ENCODE data around the gene XRCC4. TPM values are rescaled to one million over a fixed set of nuclear protein-coding genes. Genes with fewer than 3 reads are reported as not detected.
A peak's percentile ranks its signal among the peaks of the same experiment; 100 is the strongest.
"Not testable (repeated sequence)": the region's sequence is repeated elsewhere in the genome, so short reads cannot be mapped to it uniquely, and the experiment has no call there.

Gene XRCC4
- total RNA-seq, 1 experiment from 2014 or later: 15.6 TPM

GRCh38 chr5:83066548-83067110 is 10.7 kb upstream of the XRCC4 start:
- in situ Hi-C loops (cut with HindIII; ENCODE audit: low pct_unique_long_range_greater_than_20kb, low sequenced_read_pairs): no loop called here
- no peak for DNase-seq (ENCODE audit: low read depth)

DNA sequence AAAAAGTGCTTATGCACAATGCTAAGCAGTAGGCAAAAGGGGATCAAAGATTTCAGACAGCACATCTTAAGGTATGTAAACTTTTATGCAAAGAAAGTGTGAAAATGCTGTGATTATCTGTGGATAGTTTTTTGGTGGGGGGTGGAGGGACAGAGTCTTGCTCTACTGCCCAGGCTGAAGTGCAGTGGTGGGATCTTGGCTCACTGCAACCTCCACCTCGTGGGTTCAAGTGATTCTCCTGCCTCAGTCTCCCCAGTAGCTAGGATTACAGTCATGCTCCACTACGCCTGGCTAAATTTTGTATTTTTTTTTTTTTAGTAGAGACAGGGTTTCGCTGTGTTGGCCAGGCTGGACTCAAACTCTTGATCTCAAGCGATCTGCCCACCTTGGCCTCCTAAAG is 10.0 kb upstream of the XRCC4 start:
- in situ Hi-C loops (cut with HindIII; ENCODE audit: low pct_unique_long_range_greater_than_20kb, low sequenced_read_pairs): not testable (repeated sequence)

GRCh38 chr5:83069096-83069799 is 8.1 kb upstream of the XRCC4 start:
- in situ Hi-C loops (cut with HindIII; ENCODE audit: low pct_unique_long_range_greater_than_20kb, low sequenced_read_pairs): no loop called here
- no peak for DNase-seq (ENCODE audit: low read depth)

More for the DNA sequence above, 10.0 kb upstream of the XRCC4 start:
- DNase-seq (ENCODE audit: low read depth): not testable (repeated sequence)

GRCh38 chr5:83071286-83072051 is 5.9 kb upstream of the XRCC4 start:
- in situ Hi-C loops (cut with HindIII; ENCODE audit: low pct_unique_long_range_greater_than_20kb, low sequenced_read_pairs): no loop called here
- no peak for DNase-seq (ENCODE audit: low read depth)

DNA sequence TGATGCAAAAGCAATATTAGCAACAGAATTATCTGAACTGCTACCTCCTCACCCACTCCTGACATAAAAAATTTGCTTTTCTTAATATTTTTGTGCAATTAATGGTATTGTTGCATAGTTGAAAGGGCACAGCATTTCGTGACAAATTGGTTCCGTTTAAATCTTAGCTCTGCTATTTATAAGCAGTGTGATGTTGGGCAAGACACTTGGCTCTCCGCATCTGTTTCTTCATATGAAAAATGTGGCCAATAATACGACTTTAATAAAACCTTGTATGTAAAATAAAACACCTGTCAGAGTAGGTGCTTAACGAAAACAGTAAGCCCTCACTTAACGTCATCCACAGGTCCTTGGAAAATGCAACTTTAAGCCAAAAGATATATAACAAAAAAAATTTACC is 4.4 kb upstream of the XRCC4 start:
- in situ Hi-C loops (cut with HindIII; ENCODE audit: low pct_unique_long_range_greater_than_20kb, low sequenced_read_pairs): no loop called here
- DNase-seq (ENCODE audit: low read depth): no peak

DNA sequence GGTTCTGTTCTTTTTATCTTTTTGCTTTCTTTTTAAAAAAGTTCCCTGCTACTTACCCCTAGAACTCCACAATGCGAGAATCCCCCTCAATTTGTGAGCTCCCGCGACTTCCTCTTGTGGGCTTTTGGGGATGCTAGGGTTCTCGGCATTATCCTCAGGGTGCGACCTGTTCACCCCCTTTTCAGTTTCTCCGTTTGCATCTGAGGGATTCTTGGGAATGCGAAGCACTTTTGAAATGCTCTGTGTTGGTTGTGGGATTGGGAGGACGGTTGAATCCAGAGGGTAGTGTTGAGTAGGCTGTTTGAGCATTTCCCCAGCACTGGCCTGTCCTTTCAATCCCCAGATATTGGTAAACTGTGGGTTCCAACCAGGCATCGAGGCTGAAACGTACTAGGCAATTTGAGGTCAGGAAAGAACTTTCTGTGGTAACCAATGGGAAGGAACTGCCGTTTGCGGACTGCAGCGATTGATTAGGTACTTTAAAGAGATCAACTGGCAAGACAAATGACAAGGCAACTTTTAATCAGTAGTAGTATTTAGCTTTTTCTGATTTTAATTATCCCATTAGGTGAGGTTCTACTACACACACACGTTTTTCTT is 415 bp downstream of the XRCC4 start:
- in situ Hi-C loops (cut with HindIII; ENCODE audit: low pct_unique_long_range_greater_than_20kb, low sequenced_read_pairs): no loop called here
- DNase-seq (ENCODE audit: low read depth): no peak

- in situ Hi-C loops (cut with HindIII; ENCODE audit: low pct_unique_long_range_greater_than_20kb, low sequenced_read_pairs): no loop called here
- DNase-seq (ENCODE audit: low read depth): no peak
Observed at GRCh38 chr5:83082750-83083149, 5.4 kb downstream of the XRCC4 start.

DNA sequence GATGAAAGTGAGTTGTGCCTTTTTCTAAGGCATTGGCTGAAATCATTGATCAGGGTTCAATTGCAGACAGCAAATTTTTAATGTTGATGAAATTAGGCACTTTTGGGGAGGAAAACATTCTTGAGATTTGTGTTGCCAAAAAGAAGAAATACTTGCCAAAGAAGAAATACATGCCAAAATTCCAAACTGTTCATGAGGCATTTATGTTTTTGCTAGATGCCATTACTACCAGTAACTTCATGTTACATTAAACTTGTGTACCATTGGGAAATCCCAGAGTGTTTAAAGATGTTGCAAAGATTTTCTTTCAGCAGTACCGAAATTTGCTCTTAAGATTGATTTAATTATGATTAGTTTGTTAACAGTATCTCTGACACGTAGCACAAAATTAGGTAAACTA is 7.0 kb downstream of the XRCC4 start:
- DNase-seq (ENCODE audit: low read depth): no peak
- in situ Hi-C loops (cut with HindIII; ENCODE audit: low pct_unique_long_range_greater_than_20kb, low sequenced_read_pairs): no loop called here

DNA sequence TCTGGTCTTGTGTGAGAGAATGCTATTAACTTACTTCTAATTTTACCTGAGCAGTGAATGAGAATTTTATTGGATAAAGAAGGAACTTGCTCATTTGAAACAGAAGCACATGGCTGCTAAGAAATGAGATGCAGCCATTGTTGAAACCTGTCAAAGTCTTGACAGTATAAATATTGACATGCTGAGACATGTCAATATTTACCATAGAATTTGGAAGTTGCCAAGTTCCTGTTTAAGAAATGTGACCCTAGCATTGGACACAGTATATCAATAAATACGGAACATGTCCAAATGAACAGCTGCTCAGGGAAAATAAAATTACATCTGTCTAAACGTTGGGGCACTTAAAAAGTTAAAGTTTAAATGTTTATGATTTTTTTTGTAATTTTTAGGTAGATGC is 7.8 kb downstream of the XRCC4 start:
- no peak for DNase-seq (ENCODE audit: low read depth)
- in situ Hi-C loops (cut with HindIII; ENCODE audit: low pct_unique_long_range_greater_than_20kb, low sequenced_read_pairs): no loop called here

DNA sequence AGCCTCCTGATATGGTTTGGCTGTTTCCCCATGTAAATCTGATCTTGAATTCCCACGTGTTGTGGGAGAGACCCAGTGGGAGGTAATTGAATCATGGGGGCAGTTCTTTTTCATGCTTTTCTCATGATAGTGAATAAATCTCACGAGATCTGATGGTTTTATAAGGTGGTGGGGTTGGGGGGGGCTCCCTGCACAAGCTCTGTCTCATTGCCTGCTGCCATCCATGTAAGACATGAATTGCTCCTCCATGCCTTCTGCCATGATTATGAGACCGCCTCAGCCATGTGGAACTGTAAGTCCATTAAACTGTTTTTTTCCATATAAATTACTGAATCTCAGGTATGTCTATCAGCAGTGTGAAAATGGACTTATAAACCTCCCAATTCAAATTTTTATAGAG is 12.8 kb downstream of the XRCC4 start:
- in situ Hi-C loops (cut with HindIII; ENCODE audit: low pct_unique_long_range_greater_than_20kb, low sequenced_read_pairs): no loop called here
- no peak for DNase-seq (ENCODE audit: low read depth)

- in situ Hi-C loops (cut with HindIII; ENCODE audit: low pct_unique_long_range_greater_than_20kb, low sequenced_read_pairs): no loop called here
- no peak for DNase-seq (ENCODE audit: low read depth)
Observed at GRCh38 chr5:83092619-83093018, 15.3 kb downstream of the XRCC4 start.

DNA sequence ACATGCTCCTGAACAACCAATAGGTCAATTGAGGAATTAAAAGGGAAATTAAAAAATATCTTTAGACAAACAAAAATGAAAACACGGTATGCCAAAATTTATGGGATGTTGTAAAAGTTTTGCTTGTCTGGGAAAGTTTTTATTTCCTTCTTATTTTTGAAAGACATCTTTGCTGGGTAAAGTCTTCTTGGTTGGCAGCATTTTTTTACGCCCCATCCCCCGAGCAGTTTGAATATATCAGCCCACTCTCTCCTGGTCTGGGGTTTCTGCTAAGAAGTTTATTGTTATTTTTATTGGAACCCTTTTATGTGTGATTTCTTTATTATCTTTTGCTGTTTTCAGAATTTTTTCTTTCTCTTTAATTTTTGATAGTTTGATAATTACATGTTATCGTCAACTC is 16.3 kb downstream of the XRCC4 start:
- no peak for DNase-seq (ENCODE audit: low read depth)
- in situ Hi-C loops (cut with HindIII; ENCODE audit: low pct_unique_long_range_greater_than_20kb, low sequenced_read_pairs): no loop called here

GRCh38 chr5:83095163-83095956 is 18.0 kb downstream of the XRCC4 start:
- no peak for DNase-seq (ENCODE audit: low read depth)
- in situ Hi-C loops (cut with HindIII; ENCODE audit: low pct_unique_long_range_greater_than_20kb, low sequenced_read_pairs): no loop called here

DNA sequence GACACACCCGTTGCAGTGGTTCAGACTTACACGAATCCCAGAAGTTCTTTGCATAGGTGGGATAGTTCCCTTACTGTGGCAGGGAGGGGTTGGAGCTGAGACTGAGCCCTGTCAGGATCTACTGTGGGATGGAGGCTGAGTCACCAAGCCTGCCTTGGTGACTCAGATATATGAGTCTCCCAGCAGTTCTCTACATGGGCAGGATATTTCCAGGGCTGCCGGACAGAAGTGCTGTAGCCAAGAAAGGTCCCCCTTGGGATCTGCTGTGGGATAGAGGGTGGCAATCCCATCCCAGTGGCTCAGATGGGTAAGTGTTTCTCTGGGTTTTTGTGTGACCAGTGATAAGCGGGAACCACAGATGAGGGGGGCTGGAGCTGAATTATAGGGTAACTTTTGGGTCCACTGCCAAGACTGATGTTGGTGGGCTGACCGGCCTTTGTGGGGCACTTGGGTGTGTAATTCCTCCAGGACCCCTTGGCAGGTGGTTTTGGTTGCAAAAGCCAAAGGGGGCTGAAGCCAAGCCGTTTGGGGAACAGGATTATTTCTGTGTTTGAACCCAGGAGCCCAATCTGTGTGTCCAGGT is 18.7 kb downstream of the XRCC4 start:
- peak; percentile 60 for DNase-seq (ENCODE audit: low read depth)

DNA sequence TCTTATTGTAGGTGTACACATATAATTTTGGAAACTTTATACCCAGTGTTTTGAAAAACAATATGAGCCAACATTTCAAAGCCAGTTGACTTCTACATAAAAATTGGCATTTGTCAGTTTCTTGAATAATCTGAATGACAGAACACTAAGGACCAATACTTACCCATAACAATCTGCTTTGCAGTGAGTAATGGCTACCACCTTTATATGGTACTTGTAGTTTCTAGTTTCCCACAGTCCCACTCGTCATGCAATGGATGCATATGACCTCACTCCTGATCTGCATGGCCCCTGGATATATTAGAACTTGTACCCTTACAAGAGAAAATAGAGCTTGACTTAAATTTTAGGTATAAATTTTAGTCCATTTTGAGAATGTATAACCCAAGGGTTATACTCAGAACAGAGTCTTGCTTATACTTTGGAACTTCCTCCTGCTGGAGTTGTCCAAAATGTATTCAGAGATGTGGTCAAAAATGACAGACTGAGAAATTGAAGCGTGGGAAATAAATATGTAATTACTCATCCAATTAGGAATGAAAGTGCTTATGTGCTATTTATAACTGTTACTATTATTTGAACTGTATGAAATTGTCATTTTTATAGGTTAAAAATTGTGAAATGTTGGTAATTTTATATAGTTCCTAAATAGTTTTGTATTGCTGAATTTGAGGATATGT is 19.5 kb downstream of the XRCC4 start:
- DNase-seq (ENCODE audit: low read depth): no peak
- in situ Hi-C loops (cut with HindIII; ENCODE audit: low pct_unique_long_range_greater_than_20kb, low sequenced_read_pairs): no loop called here

More for the DNA sequence above, 18.7 kb downstream of the XRCC4 start:
- in situ Hi-C loops (cut with HindIII; ENCODE audit: low pct_unique_long_range_greater_than_20kb, low sequenced_read_pairs): no loop called here

DNA sequence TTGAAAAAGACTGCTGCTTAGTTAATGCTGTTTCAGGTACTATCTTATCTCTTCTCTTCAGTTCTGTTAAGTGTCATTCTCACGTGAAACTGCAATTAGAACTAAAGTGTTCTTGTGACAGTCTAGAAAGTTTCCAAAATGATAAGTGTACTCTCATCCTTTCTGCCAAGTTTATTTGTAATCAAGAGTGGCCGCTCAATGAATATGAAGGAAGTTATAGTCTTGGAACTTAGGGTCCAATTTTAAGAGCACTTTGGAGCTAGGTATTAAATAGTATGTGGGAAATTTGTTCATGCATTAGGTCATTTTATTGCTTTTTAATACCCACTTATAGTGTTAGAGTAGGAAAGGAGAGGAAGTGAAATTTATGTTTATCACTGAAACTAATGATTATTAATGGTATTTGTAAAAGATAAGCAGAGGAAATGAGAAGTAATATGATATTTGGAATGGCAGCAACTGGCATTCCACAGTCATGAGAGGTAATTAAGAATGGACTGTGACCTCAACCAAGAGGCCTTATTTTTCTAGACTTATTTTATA is 20.4 kb downstream of the XRCC4 start:
- no peak for DNase-seq (ENCODE audit: low read depth)
- in situ Hi-C loops (cut with HindIII; ENCODE audit: low pct_unique_long_range_greater_than_20kb, low sequenced_read_pairs): no loop called here

GRCh38 chr5:83099001-83099400 is 21.7 kb downstream of the XRCC4 start:
- in situ Hi-C loops (cut with HindIII; ENCODE audit: low pct_unique_long_range_greater_than_20kb, low sequenced_read_pairs): no loop called here
- no peak for DNase-seq (ENCODE audit: low read depth)

Measured in Caki2 (cell line).